ENCODE results near the gene KAT7.

DNA sequence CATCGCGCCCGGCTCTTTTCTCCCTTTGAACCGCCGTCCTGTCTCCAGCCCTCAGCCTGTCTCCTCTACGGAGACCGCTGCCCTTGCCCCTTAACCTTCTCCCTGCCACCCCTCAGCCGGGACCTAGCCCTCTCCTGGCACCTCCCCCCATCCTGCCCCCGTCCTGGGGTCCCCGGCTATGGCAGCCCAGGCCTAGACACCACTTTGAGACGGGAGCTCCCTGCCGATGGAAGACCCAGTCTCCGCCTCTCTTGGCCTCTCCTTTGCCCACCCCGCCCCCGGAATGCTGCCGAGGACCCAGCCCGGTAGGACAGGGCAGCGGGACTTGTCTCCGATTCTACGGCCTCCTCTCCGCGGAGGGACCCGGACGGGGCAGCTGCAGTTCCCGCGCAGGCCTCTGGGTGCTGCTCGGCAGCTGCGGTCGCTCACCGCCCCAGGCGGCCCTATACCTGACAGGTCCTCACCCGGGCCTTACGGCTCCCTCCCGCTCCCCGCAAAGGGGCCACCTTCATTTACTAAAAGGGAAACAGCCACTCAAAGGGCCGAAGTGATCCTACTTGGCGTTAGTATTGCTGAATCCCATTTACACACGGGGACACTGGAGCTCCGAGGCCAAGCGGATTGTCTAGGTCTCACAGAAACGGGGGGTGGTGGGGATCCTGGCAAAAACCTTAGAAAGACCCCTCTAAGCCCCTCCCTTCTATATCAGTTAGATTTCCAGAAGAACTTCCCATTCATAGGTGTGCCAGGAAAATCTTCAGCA is 92.0 kb downstream of the KAT7 start:
- TF ChIP-seq EP300 (IDR thresholded peaks at IDR 0.05): no peak
- TF ChIP-seq POLR2A (IDR thresholded peaks at IDR 0.05): no peak
- TF ChIP-seq, protein P1, sequence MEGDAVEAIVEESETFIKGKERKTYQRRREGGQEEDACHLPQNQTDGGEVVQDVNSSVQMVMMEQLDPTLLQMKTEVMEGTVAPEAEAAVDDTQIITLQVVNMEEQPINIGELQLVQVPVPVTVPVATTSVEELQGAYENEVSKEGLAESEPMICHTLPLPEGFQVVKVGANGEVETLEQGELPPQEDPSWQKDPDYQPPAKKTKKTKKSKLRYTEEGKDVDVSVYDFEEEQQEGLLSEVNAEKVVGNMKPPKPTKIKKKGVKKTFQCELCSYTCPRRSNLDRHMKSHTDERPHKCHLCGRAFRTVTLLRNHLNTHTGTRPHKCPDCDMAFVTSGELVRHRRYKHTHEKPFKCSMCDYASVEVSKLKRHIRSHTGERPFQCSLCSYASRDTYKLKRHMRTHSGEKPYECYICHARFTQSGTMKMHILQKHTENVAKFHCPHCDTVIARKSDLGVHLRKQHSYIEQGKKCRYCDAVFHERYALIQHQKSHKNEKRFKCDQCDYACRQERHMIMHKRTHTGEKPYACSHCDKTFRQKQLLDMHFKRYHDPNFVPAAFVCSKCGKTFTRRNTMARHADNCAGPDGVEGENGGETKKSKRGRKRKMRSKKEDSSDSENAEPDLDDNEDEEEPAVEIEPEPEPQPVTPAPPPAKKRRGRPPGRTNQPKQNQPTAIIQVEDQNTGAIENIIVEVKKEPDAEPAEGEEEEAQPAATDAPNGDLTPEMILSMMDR (IDR thresholded peaks at IDR 0.05): peak; percentile 93 to 95 (median 94)

Data from ovary (tissue), 3 donors.